Measurements from ENCODE around the gene SERPINH1. TPM values are rescaled to one million over a fixed set of nuclear protein-coding genes. Genes with fewer than 3 reads are reported as not detected.

Gene SERPINH1
- total RNA-seq, 4 donors from 2014 or later = 134 to 847 (median 280) TPM

DNA sequence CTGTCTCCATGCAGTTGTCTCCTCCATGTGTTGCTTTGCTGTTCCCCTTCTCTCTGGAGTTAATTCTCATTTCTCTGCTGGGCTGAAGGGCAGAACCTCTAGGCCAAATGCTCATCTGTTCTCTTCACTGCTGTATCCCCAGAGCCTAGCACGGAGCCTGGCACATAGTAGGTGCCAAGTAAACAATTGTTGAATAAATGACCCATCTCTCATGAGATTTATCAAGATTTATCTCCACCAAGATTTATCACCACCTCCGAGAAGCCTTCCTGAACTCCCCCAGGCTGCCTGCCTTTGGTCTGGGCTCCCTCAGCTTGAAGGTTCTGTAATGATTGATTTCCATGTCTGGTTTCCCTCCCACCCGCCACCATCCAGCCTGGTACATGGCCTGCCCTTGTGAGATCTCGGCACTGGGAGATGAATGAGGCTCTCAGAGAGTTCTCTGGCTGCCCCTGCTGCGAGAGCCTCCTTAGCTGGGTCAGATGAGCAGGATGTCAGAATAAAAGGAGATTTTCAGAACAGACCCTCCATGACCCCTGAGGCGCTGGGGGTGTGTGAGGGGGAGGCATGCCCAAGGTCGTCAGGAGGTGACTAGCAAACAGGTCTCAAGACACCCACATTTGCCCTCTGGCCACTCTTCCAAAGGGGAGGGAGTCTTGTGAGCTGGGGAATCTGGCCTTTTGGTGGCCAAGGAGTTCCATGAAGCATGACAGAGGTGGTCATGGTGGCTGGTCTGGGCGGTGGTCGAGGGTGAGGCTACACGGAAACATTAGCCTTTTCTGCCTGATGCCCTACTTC, 33.9 kb upstream of the SERPINH1 start:
- Histone ChIP-seq H3K4me1 (no peaks in the 10 kb centered on the region), H3K27me3 (no peaks in the 10 kb centered on the region), H3K4me3 (no peak overlapping the region), H3K36me3 (no peaks in the 10 kb centered on the region), H3K9me3 (no peaks in the 10 kb centered on the region), H3K27ac (no peak overlapping the region)
- no peak for DNase-seq
- no peak for TF ChIP-seq POLR2A (IDR thresholded peaks at IDR 0.05)
- TF ChIP-seq, protein P1, sequence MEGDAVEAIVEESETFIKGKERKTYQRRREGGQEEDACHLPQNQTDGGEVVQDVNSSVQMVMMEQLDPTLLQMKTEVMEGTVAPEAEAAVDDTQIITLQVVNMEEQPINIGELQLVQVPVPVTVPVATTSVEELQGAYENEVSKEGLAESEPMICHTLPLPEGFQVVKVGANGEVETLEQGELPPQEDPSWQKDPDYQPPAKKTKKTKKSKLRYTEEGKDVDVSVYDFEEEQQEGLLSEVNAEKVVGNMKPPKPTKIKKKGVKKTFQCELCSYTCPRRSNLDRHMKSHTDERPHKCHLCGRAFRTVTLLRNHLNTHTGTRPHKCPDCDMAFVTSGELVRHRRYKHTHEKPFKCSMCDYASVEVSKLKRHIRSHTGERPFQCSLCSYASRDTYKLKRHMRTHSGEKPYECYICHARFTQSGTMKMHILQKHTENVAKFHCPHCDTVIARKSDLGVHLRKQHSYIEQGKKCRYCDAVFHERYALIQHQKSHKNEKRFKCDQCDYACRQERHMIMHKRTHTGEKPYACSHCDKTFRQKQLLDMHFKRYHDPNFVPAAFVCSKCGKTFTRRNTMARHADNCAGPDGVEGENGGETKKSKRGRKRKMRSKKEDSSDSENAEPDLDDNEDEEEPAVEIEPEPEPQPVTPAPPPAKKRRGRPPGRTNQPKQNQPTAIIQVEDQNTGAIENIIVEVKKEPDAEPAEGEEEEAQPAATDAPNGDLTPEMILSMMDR (IDR thresholded peaks at IDR 0.05) = no peak
- intact Hi-C loops (cut with DNase I; ENCODE audit: low total_unique reads) = no loop called here

DNA sequence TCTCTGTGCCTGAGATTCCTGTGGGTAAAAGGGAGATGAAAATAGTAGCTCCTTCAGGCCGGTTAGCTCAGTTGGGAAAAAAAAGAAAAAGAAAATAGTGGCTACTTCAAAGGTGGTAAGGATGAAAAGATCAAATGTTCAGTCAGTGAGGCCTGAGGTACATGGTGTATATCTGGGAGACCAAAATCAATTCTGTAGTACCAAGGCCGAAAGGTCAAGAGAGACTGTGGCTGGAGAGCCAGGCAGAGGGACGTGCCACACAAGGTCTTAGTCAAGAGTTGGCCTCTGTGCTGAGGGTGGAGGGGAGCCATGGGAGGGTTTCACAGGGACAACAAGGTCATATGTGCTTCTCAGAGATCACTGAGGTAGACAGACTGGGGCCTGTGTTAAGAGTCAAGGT, 31.5 kb upstream of the SERPINH1 start:
- Histone ChIP-seq H3K4me3 (no peak overlapping the region), H3K27ac (no peak overlapping the region), H3K27me3 (no peaks in the 10 kb centered on the region), H3K4me1 (no peaks in the 10 kb centered on the region), H3K9me3 (no peaks in the 10 kb centered on the region), H3K36me3 (no peaks in the 10 kb centered on the region)
- intact Hi-C loops (cut with DNase I; ENCODE audit: low total_unique reads) = loop anchor here (5.0 to 10.0 kb wide), 2 partner anchors 138 to 246 kb away; no protein-coding TSS in a partner anchor
- TF ChIP-seq, protein P1 (IDR thresholded peaks at IDR 0.05) = no peak
- TF ChIP-seq POLR2A (IDR thresholded peaks at IDR 0.05) = no peak
- no peak for DNase-seq

DNA sequence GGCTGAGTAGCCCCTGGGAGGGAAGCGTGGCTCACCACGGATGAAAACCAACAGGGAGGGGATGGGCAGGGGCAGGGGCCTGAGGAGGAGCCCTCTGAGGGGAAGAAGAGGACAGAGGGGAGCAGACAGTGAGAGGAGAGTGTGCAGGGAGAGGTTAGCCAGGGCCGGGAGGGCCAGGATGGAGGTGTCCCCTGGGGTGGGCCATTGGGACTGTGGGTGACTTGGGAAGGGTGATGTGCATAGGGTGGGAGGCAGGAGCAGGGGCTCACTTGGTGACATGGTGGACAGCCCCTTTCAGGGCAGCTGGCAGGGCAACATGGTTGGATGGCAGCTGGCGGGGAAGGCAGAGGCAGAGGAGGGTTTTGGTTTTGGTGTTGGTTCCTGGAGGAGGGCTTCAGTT, 30.7 kb upstream of the SERPINH1 start:
- no peaks in the 10 kb centered on the region for H3K9me3 ChIP-seq
- TF ChIP-seq, protein P1 (IDR thresholded peaks at IDR 0.05) = no peak
- TF ChIP-seq POLR2A (IDR thresholded peaks at IDR 0.05) = no peak
- no peak overlapping the region for H3K4me3 ChIP-seq
- no peaks in the 10 kb centered on the region for H3K36me3 ChIP-seq
- H3K27me3 ChIP-seq = no peaks in the 10 kb centered on the region
- no peaks in the 10 kb centered on the region for H3K4me1 ChIP-seq
- no peak for DNase-seq
- intact Hi-C loops (cut with DNase I; ENCODE audit: low total_unique reads) = loop anchor here (5.0 to 10.0 kb wide), 2 partner anchors 139 to 247 kb away; no protein-coding TSS in a partner anchor
- no peak overlapping the region for H3K27ac ChIP-seq

DNA sequence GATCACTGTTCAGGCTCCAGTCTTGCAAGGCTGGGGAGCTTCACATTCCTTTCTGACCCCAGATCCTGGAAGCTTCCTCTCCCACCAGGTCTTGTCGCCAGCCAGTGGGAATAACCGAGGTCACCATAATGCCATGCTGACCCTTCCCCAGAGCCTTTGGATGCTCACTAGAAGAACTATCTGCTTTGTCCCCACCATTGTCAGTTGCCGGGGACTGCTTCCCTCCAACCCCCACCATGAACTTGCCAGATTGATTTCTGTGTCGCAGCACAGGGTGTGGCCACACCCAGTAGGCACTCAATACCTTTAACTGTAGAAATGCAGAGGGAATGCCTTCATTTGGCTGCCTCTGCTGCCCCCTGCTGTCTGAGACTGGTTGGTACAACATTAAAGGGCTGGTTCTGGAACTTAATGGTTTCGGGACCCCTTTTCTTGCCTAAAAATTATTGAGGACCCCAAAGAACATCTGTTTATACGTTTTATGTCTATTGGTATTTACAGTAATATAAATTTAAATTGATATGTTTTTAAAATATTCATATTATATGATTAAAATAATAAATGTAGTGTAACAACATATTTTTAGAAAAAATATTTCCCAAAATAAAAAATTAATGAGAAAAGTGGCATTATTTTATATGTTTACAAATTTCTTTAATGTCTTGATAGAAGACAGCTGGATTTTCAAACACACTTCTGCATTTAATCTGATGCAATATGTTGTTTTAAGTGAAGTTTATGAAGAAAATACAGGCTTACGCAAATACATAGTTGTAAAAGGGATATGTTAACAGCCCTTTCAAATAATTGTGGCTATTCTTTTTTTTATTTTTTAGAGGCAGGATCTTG, 29.6 kb upstream of the SERPINH1 start:
- no peak for TF ChIP-seq POLR2A (IDR thresholded peaks at IDR 0.05)
- TF ChIP-seq, protein P1 (IDR thresholded peaks at IDR 0.05) = peak; percentile 90 to 99 (median 94)
- H3K36me3 ChIP-seq = no peaks in the 10 kb centered on the region
- intact Hi-C loops (cut with DNase I; ENCODE audit: low total_unique reads) = loop anchor here (2.0 to 10.0 kb wide), 3 partner anchors 88 to 248 kb away; no protein-coding TSS in a partner anchor
- H3K27ac ChIP-seq = no peak overlapping the region
- no peak overlapping the region for H3K4me3 ChIP-seq
- no peaks in the 10 kb centered on the region for H3K9me3 ChIP-seq
- DNase-seq = peak; percentile 71
- no peaks in the 10 kb centered on the region for H3K4me1 ChIP-seq
- no peaks in the 10 kb centered on the region for H3K27me3 ChIP-seq

Data from uterus (tissue), 4 donors.